GM18505 (cell line): ENCODE results near the gene KRTAP4-4.
"Not testable (repeated sequence)": the region's sequence is repeated elsewhere in the genome, so short reads cannot be mapped to it uniquely, and the experiment has no call there.

Experiments
- ATAC-seq: cut with Tn5 transposase; IDR thresholded peaks from one replicate; pipeline ENCODE4 v1.9.1; 2021; ENCODE audit not compliant: unreplicated experiment
- POLR2A ChIP-seq: IDR thresholded peaks from 4 replicates; pipeline ENCODE4 v1.6.1; 2011; ENCODE audit warnings: borderline replicate concordance; ENCODE audit not compliant: insufficient read depth, insufficient read length; ENCODE audit errors: extremely low read depth

KRTAP4-4 gene

GRCh38 chr17:41168121-41168520, 7.6 kb upstream of the KRTAP4-4 start, which contains the start of gene KRTAP4-3:
KRTAP4-3 (minus strand) TSS chr17:41168221; CDS start chr17:41168172, 49 bp downstream.
- TF ChIP-seq POLR2A: no peak
- no peak for ATAC-seq

GRCh38 chr17:41167561-41167960, 7.0 kb upstream of the KRTAP4-4 start:
- ATAC-seq: no peak
- TF ChIP-seq POLR2A: no peak

GRCh38 chr17:41163828-41164227, 3.3 kb upstream of the KRTAP4-4 start:
- TF ChIP-seq POLR2A: no peak
- no peak for ATAC-seq

GRCh38 chr17:41160190-41160589, 358 bp downstream of the KRTAP4-4 start:
- not testable (repeated sequence) for ATAC-seq

- no peak for TF ChIP-seq POLR2A
- no peak for ATAC-seq
These were observed 6.7 kb downstream of the KRTAP4-4 start for GRCh38 chr17:41153856-41154255.

GRCh38 chr17:41151525-41151924, 9.0 kb downstream of the KRTAP4-4 start:
- TF ChIP-seq POLR2A: no peak
- no peak for ATAC-seq

GRCh38 chr17:41150026-41150425, 10.5 kb downstream of the KRTAP4-4 start:
- no peak for ATAC-seq
- no peak for TF ChIP-seq POLR2A

- TF ChIP-seq POLR2A: no peak
- ATAC-seq: no peak
These were observed 10.9 kb downstream of the KRTAP4-4 start, which contains the start of gene KRTAP4-5 for GRCh38 chr17:41149652-41149985. KRTAP4-5 (minus strand) TSS chr17:41149825; CDS start chr17:41149767, 58 bp downstream.

- not testable (repeated sequence) for ATAC-seq
These were observed 11.4 kb downstream of the KRTAP4-4 start for GRCh38 chr17:41148971-41149651.

- no peak for ATAC-seq
- TF ChIP-seq POLR2A: no peak
These were observed 12.9 kb downstream of the KRTAP4-4 start for GRCh38 chr17:41147531-41148204.

GRCh38 chr17:41145261-41145660, 15.3 kb downstream of the KRTAP4-4 start:
- no peak for TF ChIP-seq POLR2A
- no peak for ATAC-seq

- no peak for TF ChIP-seq POLR2A
- no peak for ATAC-seq
These were observed 15.7 kb downstream of the KRTAP4-4 start for GRCh38 chr17:41144846-41145245.

- no peak for ATAC-seq
- TF ChIP-seq POLR2A: no peak
These were observed 19.2 kb downstream of the KRTAP4-4 start for GRCh38 chr17:41141361-41141760.

- TF ChIP-seq POLR2A: no peak
- no peak for ATAC-seq
These were observed 20.0 kb downstream of the KRTAP4-4 start, which contains the start of gene KRTAP4-6 for GRCh38 chr17:41140360-41141131. KRTAP4-6 (minus strand) TSS chr17:41140544; CDS start chr17:41140487, 57 bp downstream.

- ATAC-seq: not testable (repeated sequence)
These were observed 20.7 kb downstream of the KRTAP4-4 start for GRCh38 chr17:41139865-41140264.
